Measurements from ENCODE around the gene MXD4. TPM values are rescaled to one million over a fixed set of nuclear protein-coding genes. Genes with fewer than 3 reads are reported as not detected.

The MXD4 gene
- total RNA-seq, 1 donor from 2014 or later = 22.7 TPM

GRCh38 chr4:2295500-2295899 is 33.6 kb upstream of the MXD4 start:
- Histone ChIP-seq H3K9me3 (ENCODE audit: low read depth) (no peaks in the 10 kb centered on the region), H4K20me1 (ENCODE audit: low read depth) (no peaks in the 10 kb centered on the region), H3K4me2 (no peak overlapping the region), H3K79me2 (ENCODE audit: low read depth) (no peaks in the 10 kb centered on the region), H3F3A (ENCODE audit: low read depth) (no peaks in the 10 kb centered on the region), H2AFZ (replicated peaks) (no peak overlapping the region), H3K36me3 (no peaks in the 10 kb centered on the region), H3K27ac (no peak overlapping the region), H3K4me1 (no peaks in the 10 kb centered on the region), H3K27me3 (no peaks in the 10 kb centered on the region), H3K9ac (no peak overlapping the region), H3K4me3 (no peak overlapping the region)
- no peak overlapping the region for H3K27ac Mint-ChIP-seq
- no peak overlapping the region for H3K4me3 Mint-ChIP-seq
- DNase-seq (ENCODE audit: low spot score) = no peak
- no peaks in the 10 kb centered on the region for H3K9me3 Mint-ChIP-seq
- TF ChIP-seq EZH2 (IDR thresholded peaks at IDR 0.05) = no peak
- no peak for TF ChIP-seq EZH2phosphoT487 (IDR thresholded peaks at IDR 0.05)
- no peak for TF ChIP-seq CTCF (IDR thresholded peaks at IDR 0.05)
- H3K36me3 Mint-ChIP-seq = no peaks in the 10 kb centered on the region
- peaks cover 9% of the 10 kb centered on the region for H3K27me3 Mint-ChIP-seq (ENCODE audit: insufficient read depth, low read depth)
- H3K4me1 Mint-ChIP-seq = peaks cover 8% of the 10 kb centered on the region

- peaks cover under 1% of the 10 kb centered on the region for H3K4me1 ChIP-seq
- no peak overlapping the region for H3K4me2 ChIP-seq
- Mint-ChIP-seq H3K36me3 (no peaks in the 10 kb centered on the region), H3K4me3 (no peak overlapping the region), H3K4me1 (peaks cover 8% of the 10 kb centered on the region), H3K27ac (peak overlapping the region; percentile 70), H3K27me3 (ENCODE audit: insufficient read depth, low read depth) (peaks cover 8% of the 10 kb centered on the region), H3K9me3 (no peaks in the 10 kb centered on the region)
- H3F3A ChIP-seq (ENCODE audit: low read depth) = no peaks in the 10 kb centered on the region
- TF ChIP-seq CTCF (IDR thresholded peaks at IDR 0.05) (no peak), EZH2 (IDR thresholded peaks at IDR 0.05) (no peak), EZH2phosphoT487 (IDR thresholded peaks at IDR 0.05) (no peak)
- no peak overlapping the region for H2AFZ ChIP-seq (replicated peaks)
- H3K9ac ChIP-seq = no peak overlapping the region
- no peaks in the 10 kb centered on the region for H4K20me1 ChIP-seq (ENCODE audit: low read depth)
- no peaks in the 10 kb centered on the region for H3K79me2 ChIP-seq (ENCODE audit: low read depth)
- H3K27me3 ChIP-seq = no peaks in the 10 kb centered on the region
- H3K4me3 ChIP-seq = no peak overlapping the region
- no peak overlapping the region for H3K27ac ChIP-seq
- DNase-seq (ENCODE audit: low spot score) = no peak
- H3K9me3 ChIP-seq (ENCODE audit: low read depth) = no peaks in the 10 kb centered on the region
- H3K36me3 ChIP-seq = no peaks in the 10 kb centered on the region
These were observed 30.8 kb upstream of the MXD4 start for GRCh38 chr4:2292646-2293108.

GRCh38 chr4:2291705-2292645 is 30.1 kb upstream of the MXD4 start:
- no peak overlapping the region for H3K4me3 Mint-ChIP-seq
- H3K9me3 Mint-ChIP-seq = no peaks in the 10 kb centered on the region
- peaks cover 13% of the 10 kb centered on the region for H3K4me1 Mint-ChIP-seq
- H3K4me3 ChIP-seq = no peak overlapping the region
- H3K27me3 Mint-ChIP-seq (ENCODE audit: insufficient read depth, low read depth) = peaks cover 5% of the 10 kb centered on the region
- TF ChIP-seq EZH2 (IDR thresholded peaks at IDR 0.05) (no peak), EZH2phosphoT487 (IDR thresholded peaks at IDR 0.05) (no peak), CTCF (IDR thresholded peaks at IDR 0.05) (no peak)
- H3K4me2 ChIP-seq = no peak overlapping the region
- no peak for DNase-seq (ENCODE audit: low spot score)
- no peaks in the 10 kb centered on the region for H4K20me1 ChIP-seq (ENCODE audit: low read depth)
- no peaks in the 10 kb centered on the region for H3K9me3 ChIP-seq (ENCODE audit: low read depth)
- no peaks in the 10 kb centered on the region for H3K36me3 ChIP-seq
- H3K36me3 Mint-ChIP-seq = no peaks in the 10 kb centered on the region
- H3K27me3 ChIP-seq = no peaks in the 10 kb centered on the region
- no peak overlapping the region for H3K9ac ChIP-seq
- H3K27ac Mint-ChIP-seq = peak overlapping the region; percentile 16
- H3K79me2 ChIP-seq (ENCODE audit: low read depth) = no peaks in the 10 kb centered on the region
- no peak overlapping the region for H3K27ac ChIP-seq
- H2AFZ ChIP-seq (replicated peaks) = no peak overlapping the region
- peaks cover 7% of the 10 kb centered on the region for H3K4me1 ChIP-seq
- no peaks in the 10 kb centered on the region for H3F3A ChIP-seq (ENCODE audit: low read depth)

All from neural progenitor cell (in vitro differentiated cells).